HG03159 (cell line): ENCODE data around the gene RSPRY1.
"Not testable (repeated sequence)": the region's sequence is repeated elsewhere in the genome, so short reads cannot be mapped to it uniquely, and the experiment has no call there.

ENCODE experiments used
- ATAC-seq: cut with Tn5 transposase; IDR thresholded peaks from one replicate; pipeline ENCODE4 v1.9.1; 2021; ENCODE audit warnings: mild to moderate bottlenecking, moderate library complexity; ENCODE audit not compliant: unreplicated experiment

Gene RSPRY1

DNA sequence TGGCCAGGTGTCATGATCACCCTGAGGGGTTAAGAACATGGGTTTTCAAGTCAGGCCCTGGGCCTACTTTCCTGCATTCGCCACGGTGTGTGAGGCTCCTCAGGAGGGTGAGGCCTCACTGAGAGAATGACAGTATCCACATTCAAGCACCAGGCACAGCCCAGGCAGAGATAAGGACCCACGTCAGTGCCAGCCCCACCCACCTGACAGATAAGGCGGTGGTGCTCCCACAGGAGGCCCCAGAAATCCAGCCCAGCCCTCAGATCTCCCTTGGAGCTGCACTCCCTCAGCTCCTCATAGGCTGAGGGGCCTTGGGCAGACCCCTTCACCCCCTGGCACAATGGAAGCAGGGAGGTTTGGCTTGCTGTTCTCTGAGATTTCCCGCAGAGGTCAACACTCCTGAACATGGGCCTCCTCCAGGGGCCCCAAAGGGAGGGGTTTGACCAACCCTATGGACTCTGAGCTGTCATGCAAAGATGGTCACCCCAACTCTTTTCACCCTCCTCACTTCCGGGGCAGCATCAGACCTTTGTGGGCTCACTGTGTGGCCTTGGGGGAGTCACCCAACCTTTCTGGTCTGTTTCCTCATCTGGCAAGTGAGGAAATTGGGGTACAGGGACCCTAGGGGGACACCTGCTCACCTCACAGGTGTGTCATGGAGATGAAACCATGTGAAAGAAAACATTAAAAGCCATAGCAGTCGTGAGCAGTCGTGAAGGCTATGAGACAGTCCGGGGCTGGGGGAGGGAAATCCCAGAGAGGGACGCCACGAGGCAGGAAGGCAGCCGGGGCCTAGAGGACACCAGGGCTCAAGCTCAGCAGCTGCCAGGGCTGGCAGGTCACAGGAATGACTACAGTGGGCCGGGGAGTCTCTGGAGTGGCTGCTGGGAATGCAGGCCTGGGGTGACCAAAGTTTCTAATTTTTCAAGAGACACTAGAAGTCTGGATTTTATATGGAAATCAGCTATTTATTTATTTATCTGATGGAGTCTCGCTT lies 83.0 kb downstream of the RSPRY1 start:
- ATAC-seq, result no peak

GRCh38 chr16:57270221-57271062 lies 84.3 kb downstream of the RSPRY1 start:
- ATAC-seq, result no peak

DNA sequence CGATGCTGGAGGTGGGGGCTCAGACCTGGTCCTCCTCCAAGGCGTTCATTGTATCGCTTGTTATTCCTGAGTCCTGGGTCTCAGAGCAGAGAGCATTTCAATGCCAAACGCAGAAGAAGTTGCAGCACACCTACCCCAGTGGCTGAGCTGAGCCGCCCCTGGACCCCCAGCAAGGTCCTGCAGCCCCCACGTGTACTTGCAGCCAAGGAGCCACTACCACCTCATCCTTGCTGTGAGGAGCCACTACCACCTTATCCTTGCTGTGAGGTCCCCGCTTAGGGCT lies 84.9 kb downstream of the RSPRY1 start:
- no peak for ATAC-seq

DNA sequence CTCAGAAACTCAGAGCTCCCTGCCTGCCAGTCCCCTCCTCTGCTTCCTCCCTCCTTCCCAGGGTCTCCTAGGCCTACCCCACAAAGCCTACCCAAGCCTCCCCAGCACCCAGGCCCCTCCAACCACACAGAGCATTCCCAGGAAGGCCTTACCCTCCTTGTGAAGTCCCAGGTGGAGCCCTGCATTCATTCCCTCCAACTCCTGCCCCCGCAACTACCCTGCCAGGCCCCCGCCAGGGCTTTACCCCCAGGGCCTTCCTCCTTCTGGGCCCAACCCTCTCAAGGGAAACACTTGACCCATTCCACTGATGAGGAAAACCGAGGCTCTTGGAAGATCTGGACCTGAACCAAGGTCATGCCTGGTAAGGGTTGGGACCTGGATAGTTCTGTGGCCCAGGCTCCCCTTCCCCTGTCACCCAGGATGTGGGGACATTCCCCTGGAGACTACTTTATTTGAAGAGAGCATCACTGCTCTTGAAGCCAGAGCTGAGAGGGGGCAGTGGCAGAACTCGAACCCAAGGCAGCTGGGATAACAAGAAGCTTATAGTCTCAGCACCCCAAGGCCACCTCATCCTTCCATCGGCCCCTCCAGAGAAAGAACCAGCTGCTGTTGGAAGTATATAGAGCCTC lies 85.9 kb downstream of the RSPRY1 start:
- no peak for ATAC-seq

- no peak for ATAC-seq
Measured at GRCh38 chr16:57273359-57273758, 87.2 kb downstream of the RSPRY1 start.

GRCh38 chr16:57273826-57274225 lies 87.7 kb downstream of the RSPRY1 start:
- ATAC-seq, result no peak

- not testable (repeated sequence) for ATAC-seq
Measured at GRCh38 chr16:57275946-57276345, 89.8 kb downstream of the RSPRY1 start.

- no peak for ATAC-seq
Measured at GRCh38 chr16:57276596-57276995, 90.5 kb downstream of the RSPRY1 start.

- no peak for ATAC-seq
Measured at GRCh38 chr16:57277586-57277985, 91.5 kb downstream of the RSPRY1 start.

GRCh38 chr16:57278494-57278893 lies 92.4 kb downstream of the RSPRY1 start:
- no peak for ATAC-seq

GRCh38 chr16:57279780-57280638 lies 93.9 kb downstream of the RSPRY1 start:
- no peak for ATAC-seq

DNA sequence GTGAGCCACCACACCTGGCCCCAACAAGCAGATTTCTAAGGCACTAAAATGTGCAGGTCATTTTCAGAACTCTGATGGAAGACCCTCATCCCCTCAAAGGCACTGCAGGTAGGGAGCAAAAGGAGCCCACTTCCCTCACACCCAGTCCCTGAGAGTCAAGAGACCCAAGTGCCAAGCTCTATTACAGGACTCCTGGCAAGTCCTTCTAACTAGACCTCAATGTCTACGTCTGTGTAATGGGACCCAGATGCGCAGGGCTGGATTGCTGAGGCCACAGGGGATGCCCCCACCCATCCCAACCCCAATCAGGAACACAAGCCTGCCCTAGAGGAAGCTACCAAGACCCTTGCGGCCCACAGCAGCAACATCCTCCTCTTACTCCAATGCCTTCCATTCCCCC lies 95.7 kb downstream of the RSPRY1 start:
- ATAC-seq, result no peak

DNA sequence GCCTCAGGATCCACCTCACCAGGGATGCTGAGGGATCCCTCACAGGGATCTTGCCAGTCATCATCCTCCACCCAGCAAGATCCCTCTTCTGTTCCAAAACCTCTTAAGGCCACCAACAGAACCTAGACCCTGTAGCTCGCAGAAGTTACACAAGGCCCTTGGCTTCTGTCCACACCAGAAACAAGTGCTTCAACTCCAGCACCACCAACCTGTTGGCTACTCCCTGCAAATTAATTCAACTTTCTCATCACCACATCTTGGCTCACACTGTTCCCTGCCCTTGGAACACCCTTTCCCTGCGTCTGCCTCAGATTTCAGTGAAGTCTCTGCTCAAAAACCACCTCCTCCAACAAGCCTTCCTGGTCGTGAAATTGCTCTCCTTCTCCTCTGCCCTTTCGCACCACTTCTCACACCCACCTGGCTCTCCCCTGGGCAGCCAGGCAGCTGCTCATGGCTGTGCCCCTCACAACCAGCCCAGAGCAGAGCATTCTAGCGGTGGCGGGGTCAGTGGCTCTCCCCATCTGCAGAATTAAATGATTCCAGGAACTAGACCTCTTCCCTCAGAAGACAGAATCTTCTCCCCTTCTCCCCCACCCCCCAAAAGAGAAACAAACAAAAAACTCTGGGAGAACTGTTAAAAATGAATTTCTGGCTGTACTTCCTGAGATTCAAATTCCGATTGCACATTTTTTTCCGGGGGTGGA lies 96.5 kb downstream of the RSPRY1 start:
- ATAC-seq, result no peak

DNA sequence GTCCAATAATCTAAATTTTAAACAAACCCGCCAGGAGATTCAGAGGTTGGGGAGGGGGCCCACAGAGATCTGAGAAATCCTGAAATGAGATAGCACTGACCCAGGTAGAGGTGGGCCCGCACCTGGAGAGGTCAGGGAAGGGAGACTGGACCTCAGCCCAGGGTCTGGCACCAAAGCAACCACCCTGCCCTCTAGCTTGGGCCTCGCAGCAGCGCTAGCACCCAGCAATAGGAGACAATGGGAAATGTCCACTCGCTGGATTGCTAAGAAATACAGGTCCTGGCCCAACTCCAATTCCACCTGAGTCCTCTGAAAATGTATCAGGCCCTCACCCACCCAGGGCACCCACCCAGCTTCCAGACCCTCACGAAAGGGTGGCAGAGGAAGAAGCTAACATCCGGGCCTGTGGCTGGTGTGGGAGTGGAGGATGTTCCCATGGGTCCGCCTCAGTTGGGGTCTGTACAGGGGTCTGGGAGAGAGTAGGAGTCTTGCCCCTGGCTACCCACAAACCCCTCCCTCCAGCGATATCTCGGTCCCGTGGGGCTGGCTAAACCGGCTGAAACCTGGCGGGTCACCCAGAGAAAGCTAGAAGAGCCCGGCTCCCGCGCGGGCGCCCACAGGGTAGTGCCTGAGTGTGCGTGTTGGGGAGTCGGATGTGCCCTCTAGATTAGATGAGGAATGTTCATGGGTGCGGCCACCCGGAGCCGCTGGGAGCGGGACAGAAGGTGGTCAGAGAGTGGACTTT lies 97.3 kb downstream of the RSPRY1 start:
- no peak for ATAC-seq

DNA sequence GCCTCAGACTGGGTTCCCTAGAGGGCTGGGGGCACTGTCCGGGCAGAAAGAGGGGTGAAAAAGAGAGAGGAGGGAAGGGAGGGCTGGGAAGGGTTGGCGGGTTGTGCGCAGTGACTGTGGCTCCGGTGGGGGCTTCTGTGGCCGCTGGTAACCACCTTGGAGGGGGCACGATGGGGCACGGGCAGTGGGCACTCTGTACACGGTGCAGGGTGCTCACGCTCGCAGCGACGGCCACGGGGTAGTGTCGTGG lies 97.8 kb downstream of the RSPRY1 start:
- ATAC-seq, result no peak

DNA sequence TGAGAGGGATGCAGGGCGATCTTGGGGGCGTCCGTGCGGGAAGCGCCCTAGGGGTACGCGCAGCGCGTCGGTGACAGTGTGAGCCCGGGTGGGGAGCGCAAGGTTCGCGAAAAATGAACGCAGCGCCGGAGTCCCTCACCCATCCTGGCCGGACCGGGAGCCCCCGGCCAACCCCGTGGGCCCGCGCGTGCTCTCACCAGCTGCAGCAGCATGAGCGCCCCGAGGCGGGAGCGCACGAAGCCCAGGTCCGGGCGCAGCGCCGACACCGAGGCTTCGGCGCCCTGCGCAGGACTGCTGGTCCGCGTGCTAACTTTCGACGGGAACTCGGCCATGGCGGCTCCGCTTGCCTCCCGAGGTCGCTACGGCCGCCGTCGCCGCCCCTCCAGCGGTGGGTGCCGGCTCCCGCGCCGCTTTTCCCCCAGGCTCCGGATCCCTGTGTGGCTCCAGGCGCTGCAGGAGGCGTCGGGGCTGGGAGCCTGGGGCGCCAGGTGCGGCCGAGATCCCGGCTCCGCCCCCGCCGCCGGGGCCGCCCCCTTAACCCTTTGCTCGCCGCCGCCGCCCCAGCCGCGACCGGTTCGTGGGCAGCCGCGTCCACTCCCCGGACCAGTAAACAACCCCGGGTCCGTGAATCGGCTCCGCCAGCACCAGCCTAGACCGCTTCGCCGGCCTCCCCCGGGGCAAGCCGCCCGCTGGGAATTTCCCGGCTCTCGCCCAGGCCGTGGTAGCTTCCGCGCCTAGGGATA lies 98.3 kb downstream of the RSPRY1 start, which contains the start of gene PLLP:
PLLP (minus strand) TSS at position 464 of the 743 bp plus-strand sequence; CDS start at position 332, 132 bp downstream.
- no peak for ATAC-seq

GRCh38 chr16:57284952-57285363 lies 98.8 kb downstream of the RSPRY1 start:
- no peak for ATAC-seq

GRCh38 chr16:57285379-57285778 lies 99.2 kb downstream of the RSPRY1 start:
- no peak for ATAC-seq
